ENCODE data around the gene ADGRG3. TPM values are rescaled to one million over a fixed set of nuclear protein-coding genes. Genes with fewer than 3 reads are reported as not detected.
A peak's percentile ranks its signal among the peaks of the same experiment; 100 is the strongest.
"Not testable (repeated sequence)": the region's sequence is repeated elsewhere in the genome, so short reads cannot be mapped to it uniquely, and the experiment has no call there.

ADGRG3 gene
- total and polyA plus RNA-seq, 4 donors = 0.08 to 3.9 (median 0.54) TPM

GRCh38 chr16:57711346-57711745, 43.2 kb downstream of the ADGRG3 start:
- no peaks in the 10 kb centered on the region for H3K4me1 ChIP-seq (ENCODE audit: control insufficient read depth in 1 of 2, insufficient read depth in 2 of 2, low read length in 2 of 2)
- H3K9me3 ChIP-seq (ENCODE audit: control insufficient read depth, low read length) = no peaks in the 10 kb centered on the region
- no peak overlapping the region for H3K4me3 ChIP-seq (ENCODE audit: low read length in 2 of 2)
- no peak overlapping the region for H3K27ac ChIP-seq (ENCODE audit: low read depth in 1 of 2, low read length in 2 of 2)
- 70 to 71% methylated on average over 5 of the region's 5 CpGs for WGBS, 2 donors
- intact Hi-C loops (cut with DNase I) = no loop called here
- DNase-seq (peak; percentile 7 to 52), ATAC-seq (ENCODE audit: low FRiP score) (no peak)
- no peaks in the 10 kb centered on the region for H3K36me3 ChIP-seq (ENCODE audit: control insufficient read depth in 1 of 2, insufficient read depth in 2 of 2, low read length in 1 of 2)
- no peaks in the 10 kb centered on the region for H3K27me3 ChIP-seq (ENCODE audit: control insufficient read depth in 1 of 2, insufficient read depth in 2 of 2, low read length in 1 of 2)

GRCh38 chr16:57711993-57712392, 43.9 kb downstream of the ADGRG3 start:
- Histone ChIP-seq H3K4me1 (ENCODE audit: control insufficient read depth in 1 of 2, insufficient read depth in 2 of 2, low read length in 2 of 2) (no peaks in the 10 kb centered on the region), H3K36me3 (ENCODE audit: control insufficient read depth in 1 of 2, insufficient read depth in 2 of 2, low read length in 1 of 2) (no peaks in the 10 kb centered on the region), H3K9me3 (ENCODE audit: control insufficient read depth, low read length) (no peaks in the 10 kb centered on the region), H3K27ac (ENCODE audit: low read depth in 1 of 2, low read length in 2 of 2) (no peak overlapping the region), H3K27me3 (ENCODE audit: control insufficient read depth in 1 of 2, insufficient read depth in 2 of 2, low read length in 1 of 2) (no peaks in the 10 kb centered on the region), H3K4me3 (ENCODE audit: low read length in 2 of 2) (no peak overlapping the region)
- 92 to 97% methylated on average over 3 of the region's 3 CpGs for WGBS, 2 donors
- ATAC-seq (ENCODE audit: low FRiP score) (no peak), DNase-seq (no peak)
- intact Hi-C loops (cut with DNase I) = no loop called here

- WGBS, 2 donors = 77 to 80% methylated on average over 6 of the region's 6 CpGs
- DNase-seq; H3K36me3 ChIP-seq (ENCODE audit: control insufficient read depth in 1 of 2, insufficient read depth in 2 of 2, low read length in 1 of 2); ATAC-seq (ENCODE audit: low FRiP score); intact Hi-C loops (cut with DNase I); H3K4me3 ChIP-seq (ENCODE audit: low read length in 2 of 2); H3K27ac ChIP-seq (ENCODE audit: low read depth in 1 of 2, low read length in 2 of 2); H3K9me3 ChIP-seq (ENCODE audit: control insufficient read depth, low read length); H3K27me3 ChIP-seq (ENCODE audit: control insufficient read depth in 1 of 2, insufficient read depth in 2 of 2, low read length in 1 of 2); H3K4me1 ChIP-seq (ENCODE audit: control insufficient read depth in 1 of 2, insufficient read depth in 2 of 2, low read length in 2 of 2): not testable (repeated sequence)
Measured at GRCh38 chr16:57712569-57712968, 44.5 kb downstream of the ADGRG3 start.

- no peaks in the 10 kb centered on the region for H3K36me3 ChIP-seq (ENCODE audit: control insufficient read depth in 1 of 2, insufficient read depth in 2 of 2, low read length in 1 of 2)
- no peaks in the 10 kb centered on the region for H3K4me1 ChIP-seq (ENCODE audit: control insufficient read depth in 1 of 2, insufficient read depth in 2 of 2, low read length in 2 of 2)
- intact Hi-C loops (cut with DNase I) = no loop called here
- H3K27me3 ChIP-seq (ENCODE audit: control insufficient read depth in 1 of 2, insufficient read depth in 2 of 2, low read length in 1 of 2) = no peaks in the 10 kb centered on the region
- 76 to 86% methylated on average over 8 of the region's 8 CpGs for WGBS, 2 donors
- no peak overlapping the region for H3K27ac ChIP-seq (ENCODE audit: low read depth in 1 of 2, low read length in 2 of 2)
- DNase-seq = peak in 1 of 2 donors; percentile 16
- H3K4me3 ChIP-seq (ENCODE audit: low read length in 2 of 2) = no peak overlapping the region
- no peak for ATAC-seq (ENCODE audit: low FRiP score)
- no peaks in the 10 kb centered on the region for H3K9me3 ChIP-seq (ENCODE audit: control insufficient read depth, low read length)
Measured at GRCh38 chr16:57713596-57713995, 45.5 kb downstream of the ADGRG3 start.

- ATAC-seq (ENCODE audit: low FRiP score) (no peak), DNase-seq (no peak)
- H3K9me3 ChIP-seq (ENCODE audit: control insufficient read depth, low read length) = no peaks in the 10 kb centered on the region
- no peak overlapping the region for H3K4me3 ChIP-seq (ENCODE audit: low read length in 2 of 2)
- H3K27me3 ChIP-seq (ENCODE audit: control insufficient read depth in 1 of 2, insufficient read depth in 2 of 2, low read length in 1 of 2) = no peaks in the 10 kb centered on the region
- H3K4me1 ChIP-seq (ENCODE audit: control insufficient read depth in 1 of 2, insufficient read depth in 2 of 2, low read length in 2 of 2) = no peaks in the 10 kb centered on the region
- no peak overlapping the region for H3K27ac ChIP-seq (ENCODE audit: low read depth in 1 of 2, low read length in 2 of 2)
- WGBS, 2 donors = 80 to 88% methylated on average over 6 of the region's 6 CpGs
- intact Hi-C loops (cut with DNase I) = no loop called here
- H3K36me3 ChIP-seq (ENCODE audit: control insufficient read depth in 1 of 2, insufficient read depth in 2 of 2, low read length in 1 of 2) = no peaks in the 10 kb centered on the region
Measured at GRCh38 chr16:57714047-57714446, 45.9 kb downstream of the ADGRG3 start.

- ATAC-seq (ENCODE audit: low FRiP score) = no peak
- intact Hi-C loops (cut with DNase I) = loop anchor here in 1 of 2 donors (10.0 kb wide), 1 partner anchor 145 kb away; no protein-coding TSS in a partner anchor
- no peak overlapping the region for H3K27ac ChIP-seq (ENCODE audit: low read depth in 1 of 2, low read length in 2 of 2)
- no peaks in the 10 kb centered on the region for H3K27me3 ChIP-seq (ENCODE audit: control insufficient read depth in 1 of 2, insufficient read depth in 2 of 2, low read length in 1 of 2)
- no peaks in the 10 kb centered on the region for H3K9me3 ChIP-seq (ENCODE audit: control insufficient read depth, low read length)
- H3K4me3 ChIP-seq (ENCODE audit: low read length in 2 of 2) = no peak overlapping the region
- WGBS, 2 donors = 76 to 78% methylated on average over 3 of the region's 3 CpGs
- peak in 1 of 2 donors; percentile 75 for DNase-seq
- H3K4me1 ChIP-seq (ENCODE audit: control insufficient read depth in 1 of 2, insufficient read depth in 2 of 2, low read length in 2 of 2) = no peaks in the 10 kb centered on the region
- no peaks in the 10 kb centered on the region for H3K36me3 ChIP-seq (ENCODE audit: control insufficient read depth in 1 of 2, insufficient read depth in 2 of 2, low read length in 1 of 2)
Measured at GRCh38 chr16:57720142-57720575, 52.1 kb downstream of the ADGRG3 start.

GRCh38 chr16:57721356-57722209, 53.5 kb downstream of the ADGRG3 start:
- Histone ChIP-seq H3K27ac (ENCODE audit: low read depth in 1 of 2, low read length in 2 of 2) (no peak overlapping the region), H3K27me3 (ENCODE audit: control insufficient read depth in 1 of 2, insufficient read depth in 2 of 2, low read length in 1 of 2) (no peaks in the 10 kb centered on the region), H3K9me3 (ENCODE audit: control insufficient read depth, low read length) (no peaks in the 10 kb centered on the region), H3K4me1 (ENCODE audit: control insufficient read depth in 1 of 2, insufficient read depth in 2 of 2, low read length in 2 of 2) (no peaks in the 10 kb centered on the region), H3K4me3 (ENCODE audit: low read length in 2 of 2) (no peak overlapping the region), H3K36me3 (ENCODE audit: control insufficient read depth in 1 of 2, insufficient read depth in 2 of 2, low read length in 1 of 2) (no peaks in the 10 kb centered on the region)
- 79 to 81% methylated on average over 17 of the region's 17 CpGs for WGBS, 2 donors
- ATAC-seq (ENCODE audit: low FRiP score) = no peak
- intact Hi-C loops (cut with DNase I) = loop anchor here in 1 of 2 donors (10.0 kb wide), 1 partner anchor 147 kb away; no protein-coding TSS in a partner anchor
- DNase-seq = peak in 1 of 2 donors; percentile 63

- ATAC-seq (ENCODE audit: low FRiP score) = no peak
- Histone ChIP-seq H3K4me1 (ENCODE audit: control insufficient read depth in 1 of 2, insufficient read depth in 2 of 2, low read length in 2 of 2) (no peaks in the 10 kb centered on the region), H3K27ac (ENCODE audit: low read depth in 1 of 2, low read length in 2 of 2) (no peak overlapping the region), H3K27me3 (ENCODE audit: control insufficient read depth in 1 of 2, insufficient read depth in 2 of 2, low read length in 1 of 2) (no peaks in the 10 kb centered on the region), H3K4me3 (ENCODE audit: low read length in 2 of 2) (no peak overlapping the region), H3K36me3 (ENCODE audit: control insufficient read depth in 1 of 2, insufficient read depth in 2 of 2, low read length in 1 of 2) (no peaks in the 10 kb centered on the region), H3K9me3 (ENCODE audit: control insufficient read depth, low read length) (no peaks in the 10 kb centered on the region)
- WGBS, 2 donors = 89 to 100% methylated on average over 1 to 2 of the region's 2 CpGs
- peak in 1 of 2 donors; percentile 53 for DNase-seq
- intact Hi-C loops (cut with DNase I) = loop anchor here in 1 of 2 donors (10.0 kb wide), 1 partner anchor 147 kb away; no protein-coding TSS in a partner anchor
Measured at GRCh38 chr16:57722210-57722499, 54.0 kb downstream of the ADGRG3 start.

- Histone ChIP-seq H3K27ac (ENCODE audit: low read depth in 1 of 2, low read length in 2 of 2) (no peak overlapping the region), H3K27me3 (ENCODE audit: control insufficient read depth in 1 of 2, insufficient read depth in 2 of 2, low read length in 1 of 2) (no peaks in the 10 kb centered on the region), H3K36me3 (ENCODE audit: control insufficient read depth in 1 of 2, insufficient read depth in 2 of 2, low read length in 1 of 2) (no peaks in the 10 kb centered on the region), H3K4me1 (ENCODE audit: control insufficient read depth in 1 of 2, insufficient read depth in 2 of 2, low read length in 2 of 2) (no peaks in the 10 kb centered on the region), H3K4me3 (ENCODE audit: low read length in 2 of 2) (no peak overlapping the region), H3K9me3 (ENCODE audit: control insufficient read depth, low read length) (no peaks in the 10 kb centered on the region)
- ATAC-seq (ENCODE audit: low FRiP score) (no peak), DNase-seq (peak in 1 of 2 donors; percentile 72)
- 82 to 85% methylated on average over 11 of the region's 11 CpGs for WGBS, 2 donors
- intact Hi-C loops (cut with DNase I) = loop anchor here in 1 of 2 donors (10.0 kb wide), 1 partner anchor 148 kb away; no protein-coding TSS in a partner anchor
Measured at GRCh38 chr16:57722651-57723050, 54.5 kb downstream of the ADGRG3 start.

Data from aorta (tissue), 5 donors.